Stimulated activated CD4-positive, alpha-beta T cell treated with anti-CD3 and anti-CD28 coated beads, Interleukin-4, amount 100 ng/mL, for 48 hours (primary cell): ENCODE results near the gene SMPX.
A peak's percentile ranks its signal among the peaks of the same experiment; 100 is the strongest.
"Not testable (repeated sequence)": the region's sequence is repeated elsewhere in the genome, so short reads cannot be mapped to it uniquely, and the experiment has no call there.

ENCODE experiments used
- DNase-seq, 2 donors: peaks; one replicate each; pipeline ENCODE4 v3.0.0-alpha.2; 2020; ENCODE audit warnings: low read depth in 2 of 2

The SMPX gene

DNA sequence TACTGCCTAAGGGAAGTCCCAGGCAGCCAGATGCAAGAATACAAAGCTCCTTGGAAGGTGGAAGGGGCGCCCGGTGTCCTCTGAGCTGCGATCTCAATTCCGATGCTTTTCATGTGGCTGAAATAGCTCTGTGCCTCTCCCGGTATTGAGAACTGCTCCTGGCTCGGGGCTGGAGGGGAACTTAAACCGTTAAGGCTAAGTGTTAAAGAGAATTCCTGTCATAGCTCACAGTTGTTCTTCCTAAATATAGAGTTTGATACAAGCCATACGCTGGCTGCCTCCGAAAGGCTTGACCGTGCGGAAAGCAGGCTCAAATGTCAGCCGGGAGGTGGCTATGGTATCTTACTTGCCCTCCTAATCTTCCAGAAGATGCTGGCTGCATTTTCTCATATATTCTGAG, at the start of gene SMPX:
TSS of gene SMPX (minus strand) at position 157 of the 400 bp plus-strand sequence. CDS start 3,826 bp downstream, outside the sequence.
- no peak for DNase-seq

GRCh38 chrX:21806691-21807090, 48.8 kb upstream of the SMPX start:
- DNase-seq = no peak

DNA sequence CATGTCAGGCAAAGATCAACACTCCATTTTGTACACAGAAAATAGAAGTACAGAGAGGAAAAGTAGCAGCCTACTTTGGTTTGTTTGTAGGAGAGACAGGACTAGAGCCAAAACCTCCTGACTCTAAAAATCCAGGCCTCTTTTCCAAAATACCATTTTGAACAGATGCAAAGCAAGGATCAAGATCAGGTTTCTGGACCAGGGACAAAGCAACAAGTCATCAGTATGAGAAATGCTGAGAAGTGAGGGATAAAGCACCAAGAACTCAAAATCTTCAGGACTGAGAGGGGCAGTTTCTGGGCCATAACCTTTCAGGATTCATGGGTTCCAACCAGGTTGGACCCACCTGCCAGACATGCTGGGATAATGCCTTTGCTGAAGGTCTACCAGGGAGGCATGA, 44.9 kb upstream of the SMPX start:
- no peak for DNase-seq

DNA sequence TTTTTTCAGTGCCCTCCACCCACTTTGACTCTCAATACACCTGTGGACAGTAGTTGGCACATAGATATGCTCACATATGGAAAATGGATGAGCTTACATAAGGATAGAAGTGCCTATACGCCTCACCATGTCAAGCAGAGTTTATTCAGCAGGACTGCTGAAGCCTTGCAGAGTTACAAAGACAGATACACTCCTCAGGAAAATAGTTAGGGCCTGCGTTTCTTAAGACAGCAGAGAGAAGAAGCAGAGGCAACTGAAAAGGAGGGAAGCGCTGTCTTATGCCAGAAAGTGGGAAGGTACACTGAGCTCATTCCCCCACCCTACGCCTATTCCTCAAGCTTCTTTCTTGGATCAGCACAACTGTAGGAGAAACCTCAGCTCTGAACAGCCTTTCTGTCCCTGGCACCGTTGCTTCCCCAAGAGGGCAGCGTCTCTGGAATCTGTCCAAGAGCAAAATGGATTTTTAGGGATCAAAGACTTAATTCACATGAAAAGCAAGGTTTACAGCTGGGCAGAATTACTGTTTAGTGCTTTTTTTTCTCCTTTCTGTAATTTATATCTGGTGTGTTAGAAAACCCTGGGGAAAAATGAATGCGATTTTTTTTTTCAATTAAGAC, 44.2 kb upstream of the SMPX start:
- no peak for DNase-seq

GRCh38 chrX:21800344-21800770, 42.4 kb upstream of the SMPX start:
- no peak for DNase-seq

- no peak for DNase-seq
Measured at GRCh38 chrX:21799767-21800166, 41.9 kb upstream of the SMPX start.

GRCh38 chrX:21798677-21799219, 40.8 kb upstream of the SMPX start:
- DNase-seq = no peak

DNA sequence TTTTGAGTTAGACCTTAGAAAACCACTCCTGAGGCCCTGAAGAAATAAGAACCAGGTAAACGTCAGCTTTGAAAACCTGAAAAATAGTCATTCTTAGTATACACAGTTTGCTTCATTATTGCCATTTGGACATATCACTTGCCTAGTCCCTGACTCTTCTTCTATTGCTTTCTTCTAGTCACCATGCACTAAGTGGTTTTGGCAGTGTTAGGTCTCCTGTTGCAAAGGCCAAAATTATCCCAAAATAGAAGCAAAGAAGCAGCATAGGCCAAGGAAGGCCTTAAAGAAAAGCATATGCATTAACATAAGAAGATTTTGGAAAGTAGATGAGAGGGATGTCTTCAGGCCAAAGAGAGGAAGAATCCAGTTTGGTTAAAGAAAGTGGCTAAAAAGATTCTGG, 24.1 kb upstream of the SMPX start:
- no peak for DNase-seq

GRCh38 chrX:21781525-21781924, 23.6 kb upstream of the SMPX start:
- no peak for DNase-seq

DNA sequence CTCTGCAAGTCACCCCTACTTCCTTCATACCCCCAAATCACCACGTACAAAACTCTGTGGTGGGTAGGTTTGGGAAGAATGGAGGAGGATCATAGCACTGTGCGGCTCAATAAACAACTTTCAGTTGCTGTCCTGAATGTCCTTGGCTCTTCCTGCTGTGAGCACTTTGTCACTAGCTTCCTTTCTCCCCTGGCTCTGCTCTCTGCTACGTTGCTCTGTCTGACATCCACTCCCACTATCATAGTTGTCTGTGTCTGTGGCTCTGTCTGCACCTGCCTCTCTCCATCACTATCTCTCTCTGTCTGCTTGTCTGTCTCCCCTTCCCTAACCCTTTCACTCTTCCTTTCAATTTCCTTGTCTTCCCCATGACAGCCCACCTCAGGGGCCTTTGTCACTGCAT, 21.2 kb upstream of the SMPX start:
- DNase-seq = no peak

GRCh38 chrX:21778236-21778635, 20.3 kb upstream of the SMPX start:
- DNase-seq = no peak

DNA sequence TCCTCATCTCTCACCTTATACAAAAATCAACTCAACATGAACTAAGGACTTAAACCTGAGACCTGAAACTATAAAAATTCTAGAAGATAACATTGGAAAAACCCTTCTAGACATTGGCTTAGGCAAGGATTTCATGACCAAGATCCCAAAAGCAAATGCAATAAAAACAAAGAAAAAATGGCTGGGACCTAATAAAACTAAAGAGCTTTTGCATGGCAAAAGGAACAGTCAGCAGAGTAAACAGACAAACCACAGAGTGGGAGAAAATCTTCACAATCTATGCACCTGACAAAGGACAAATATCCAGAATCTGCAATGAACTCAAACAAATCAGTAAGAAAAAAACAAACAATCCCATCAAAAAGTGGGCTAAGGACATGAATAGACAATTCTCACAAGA, 17.2 kb upstream of the SMPX start:
- not testable (repeated sequence) for DNase-seq

GRCh38 chrX:21773036-21773435, 15.1 kb upstream of the SMPX start:
- not testable (repeated sequence) for DNase-seq

DNA sequence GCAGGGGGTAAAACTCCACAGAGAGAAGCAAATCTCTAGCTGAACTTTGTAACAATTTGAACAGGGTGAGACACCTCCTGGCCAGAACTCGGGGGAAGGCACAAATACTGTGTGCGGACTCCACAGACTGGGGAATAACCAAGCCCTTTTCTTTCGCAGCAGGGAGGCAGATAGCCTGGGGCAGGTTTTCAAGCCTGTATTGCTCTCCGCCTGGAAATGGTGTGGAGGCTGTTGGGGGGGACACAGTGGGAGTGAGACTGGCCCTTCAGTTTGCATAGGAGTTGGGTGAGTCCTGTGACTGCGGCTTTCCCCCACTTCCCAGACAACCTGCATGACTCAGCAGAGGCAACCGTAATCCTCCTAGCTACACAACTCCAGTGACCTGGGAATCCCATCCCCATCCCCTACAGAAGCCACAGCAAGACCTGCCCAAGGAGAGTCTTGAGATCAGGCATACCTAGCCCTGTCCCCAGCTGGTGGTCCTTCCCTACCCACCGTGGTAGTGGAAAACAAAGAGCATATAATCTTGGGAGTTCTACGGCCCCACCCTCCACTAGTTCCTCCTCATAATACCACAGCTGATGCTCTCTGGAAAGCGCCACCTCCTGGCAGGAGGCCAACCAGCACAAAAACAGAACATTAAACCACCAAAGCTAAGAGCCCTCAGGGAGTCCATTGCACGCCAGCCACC, 12.9 kb upstream of the SMPX start:
- DNase-seq = no peak

GRCh38 chrX:21766101-21766500, 8.2 kb upstream of the SMPX start:
- DNase-seq = no peak

DNA sequence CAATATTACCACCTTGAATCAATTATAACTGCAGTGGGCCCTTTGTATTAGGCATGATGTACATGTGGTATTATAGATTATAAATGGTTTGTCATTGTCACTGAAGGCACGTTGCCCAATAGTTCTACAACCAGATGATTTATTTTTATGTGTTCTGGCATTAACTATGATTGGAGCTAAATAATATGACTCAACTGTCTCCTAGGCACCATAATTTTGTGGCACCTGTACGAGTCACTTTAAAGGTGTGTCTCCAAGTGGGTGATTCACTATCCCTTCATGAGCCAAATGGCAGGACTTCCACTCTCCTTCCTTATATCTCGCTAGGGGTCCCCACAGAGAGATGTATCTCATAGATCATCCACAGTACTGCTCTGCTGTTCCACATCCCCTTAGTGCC, 6.1 kb upstream of the SMPX start:
- no peak for DNase-seq

DNA sequence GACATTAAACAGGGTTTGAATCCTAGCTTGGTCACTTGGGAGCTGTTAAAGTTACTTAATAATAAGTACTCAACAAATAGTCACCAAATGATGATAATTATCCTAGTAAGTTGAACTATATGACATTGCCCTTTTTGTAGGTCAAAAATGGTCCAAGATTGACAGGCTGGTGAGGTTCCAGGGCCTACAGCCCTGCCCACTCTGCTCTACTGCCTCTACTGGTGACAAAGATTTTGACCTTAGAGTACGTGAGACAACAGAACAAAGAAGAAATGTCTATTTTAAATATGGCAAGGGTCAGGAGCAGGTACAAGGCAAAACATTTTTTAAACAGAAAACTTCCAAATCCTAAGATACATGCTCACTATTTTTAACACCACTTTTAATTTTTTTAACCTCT, 572 bp upstream of the SMPX start:
- no peak for DNase-seq

DNA sequence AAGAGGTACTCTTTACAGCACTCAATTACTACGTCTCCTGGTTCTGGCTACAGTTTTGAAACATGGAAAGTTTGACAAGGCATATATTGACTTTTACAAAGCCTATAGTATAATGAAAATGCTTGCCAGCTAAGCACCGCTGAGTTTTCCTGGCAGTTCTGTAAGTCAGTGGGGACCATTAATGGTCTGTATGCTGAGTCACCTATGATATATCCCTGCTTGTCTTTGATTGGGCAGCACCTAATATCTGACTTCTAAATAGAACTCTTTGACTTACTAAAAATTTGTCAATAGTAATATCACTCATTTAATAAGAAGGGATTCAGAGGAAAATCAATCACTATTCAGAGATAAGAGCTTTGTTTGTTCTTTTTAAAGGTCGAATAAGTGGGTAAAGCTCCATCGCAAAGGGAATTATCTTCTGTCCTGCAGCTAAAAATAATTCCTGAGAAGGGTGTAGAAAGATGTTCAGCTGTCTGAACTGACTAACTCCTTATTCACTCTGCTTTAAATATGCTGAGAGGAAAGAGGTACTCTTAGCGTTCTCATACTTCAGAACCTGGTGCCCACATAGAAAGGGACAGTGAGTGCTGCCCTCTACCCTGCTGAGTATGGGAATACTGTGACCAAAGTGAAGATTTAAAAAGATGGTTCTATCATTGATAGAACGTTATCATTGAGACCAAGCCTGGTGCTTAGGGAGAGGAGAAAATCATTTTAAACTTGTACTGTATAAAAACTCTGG, 959 bp downstream of the SMPX start:
- DNase-seq = no peak

DNA sequence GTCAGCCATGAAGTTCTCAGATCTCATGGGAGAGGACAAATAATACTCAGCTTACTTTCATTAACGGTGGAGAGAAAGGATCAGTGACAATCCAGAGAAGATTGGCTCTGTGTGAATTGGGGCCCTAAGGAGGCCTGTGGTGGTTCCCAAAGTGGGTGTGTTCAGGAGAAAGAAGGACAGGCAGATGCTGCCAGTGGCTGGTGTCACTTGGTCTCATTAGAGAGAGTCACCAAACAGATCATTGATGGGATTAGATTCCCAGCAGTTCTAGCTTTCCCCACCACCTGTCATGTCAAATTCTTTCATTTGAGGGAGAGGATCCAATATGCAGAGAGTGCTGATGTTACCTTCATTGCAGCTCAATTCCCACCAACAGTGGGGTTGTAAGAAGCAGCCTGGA, 8.0 kb downstream of the SMPX start:
- DNase-seq = no peak

DNA sequence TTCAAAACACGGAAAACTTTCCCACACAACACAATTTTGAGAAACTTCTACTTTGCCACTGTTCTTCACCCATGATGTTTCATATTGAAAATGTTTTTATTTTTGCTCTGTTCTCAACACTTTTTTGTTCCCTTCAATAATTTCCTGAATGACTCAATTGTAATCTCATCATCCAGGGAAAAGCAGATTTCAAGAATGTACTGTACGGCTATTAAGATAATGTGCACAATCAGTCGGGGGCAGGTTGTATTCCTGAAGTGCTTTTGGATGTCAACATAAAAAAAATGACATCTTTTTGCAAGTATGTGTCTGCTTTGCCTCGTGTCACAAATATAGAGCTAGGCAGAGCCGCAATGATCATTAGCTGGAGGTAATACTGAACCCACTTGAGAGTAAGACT, 9.7 kb downstream of the SMPX start:
- no peak for DNase-seq

GRCh38 chrX:21747558-21747957, 10.4 kb downstream of the SMPX start:
- DNase-seq = no peak

GRCh38 chrX:21745756-21746155, 12.2 kb downstream of the SMPX start:
- DNase-seq = peak; percentile 4 to 40

- DNase-seq = no peak
Measured at GRCh38 chrX:21744721-21745120, 13.2 kb downstream of the SMPX start.
